GM12878 (cell line): ENCODE data around the gene LDLRAP1. TPM values are rescaled to one million over a fixed set of nuclear protein-coding genes. Genes with fewer than 3 reads are reported as not detected.

Experiments used
- ATAC-seq: fragments of 200-7000 bp; cut with Tn5 transposase; 3 replicates; pipeline ENCODE4 v1.9.1; 2020; ENCODE audit warnings: mild to moderate bottlenecking, moderate library complexity
- BruUV-seq: library from RNA; stranded (reverse); fragments of 400-500 nt; replicated peaks from 2 replicates; lab custom pipeline; 2021; lab: Mats Ljungman, UMichigan
- CTCF ChIA-PET: fragments of 300-600 bp; sonication (Branson Sonifier 250); formaldehyde crosslinking; extraction: SDS; loops from one replicate; lab custom pipeline; 2021; ENCODE audit warnings: inconsistent platforms; lab: Yijun Ruan, JAX
- POLR2A ChIA-PET: fragments of 350-600 bp; formaldehyde crosslinking; extraction: SDS; loops from one replicate; lab custom pipeline; 2021; ENCODE audit warnings: inconsistent platforms; lab: Charles Lee
- RAD21 ChIA-PET: fragments of 300-600 bp; sonication (Branson Sonifier 250); formaldehyde crosslinking; loops from one replicate; lab custom pipeline; 2023; ENCODE audit warnings: antibody characterized with exemption; ENCODE audit not compliant: unreplicated experiment; lab: Charles Lee
- SMC1A ChIA-PET: fragments of 300-600 bp; sonication (Branson Sonifier 250); formaldehyde crosslinking; loops from one replicate; lab custom pipeline; 2023; ENCODE audit not compliant: unreplicated experiment, uncharacterized antibody; lab: Charles Lee
- DNase-seq: peaks from one replicate; pipeline ENCODE4 v3.0.0-alpha.2; 2011; ENCODE audit warnings: low read depth, low spot score
- FAIRE-seq: peaks from 3 replicates; lab custom pipeline; 2011; peaks lifted over from hg19 to GRCh38; lab: Jason Lieb, UNC
- H2AFZ ChIP-seq: 2 replicates; pipeline ENCODE4 v1.6.0; 2011; ENCODE audit warnings: low read depth, low read length, control low read depth; ENCODE audit not compliant: control insufficient read depth
- H3K27ac ChIP-seq: 2 replicates; pipeline ENCODE4 v1.5.1; 2011; ENCODE audit warnings: control low read depth; ENCODE audit not compliant: control insufficient read depth, insufficient read depth
- H3K27me3 ChIP-seq, 2 experiments: replicated peaks in 1 of 2; 2 replicates each; pipeline versions ENCODE4 v1.6.0 to v1.6.1; 2011; ENCODE audit warnings: low read length in 1 of 2; ENCODE audit not compliant: control insufficient read depth in 2 of 2, insufficient read depth in 2 of 2
- H3K36me3 ChIP-seq, 2 experiments: 2 replicates each; pipeline ENCODE4 v1.5.1; 2011; ENCODE audit warnings: low read length in 1 of 2; ENCODE audit not compliant: control insufficient read depth in 2 of 2, insufficient read depth in 2 of 2
- H3K4me1 ChIP-seq: 2 replicates; pipeline ENCODE4 v1.6.1; 2011; ENCODE audit warnings: mild to moderate bottlenecking, low read length, moderate library complexity, mixed read lengths; ENCODE audit not compliant: control insufficient read depth, insufficient read depth
- H3K4me2 ChIP-seq: 2 replicates; pipeline ENCODE4 v1.6.0; 2011; ENCODE audit warnings: control low read depth; ENCODE audit not compliant: control insufficient read depth, insufficient read depth
- H3K4me3 ChIP-seq: fragments of 200-600 bp; sonication (generic); 2 replicates; pipeline ENCODE4 v1.5.1; 2016
- H3K79me2 ChIP-seq: 2 replicates; pipeline ENCODE4 v1.6.0; 2011; ENCODE audit warnings: low read length; ENCODE audit not compliant: control insufficient read depth, insufficient read depth
- H3K9ac ChIP-seq: 2 replicates; pipeline ENCODE4 v1.8.0; 2011; ENCODE audit warnings: low read length, control low read depth, mixed read lengths; ENCODE audit not compliant: control insufficient read depth, insufficient read depth
- H3K9me3 ChIP-seq: replicated peaks from 3 replicates; pipeline ENCODE4 v1.5.1; 2011; ENCODE audit warnings: mild to moderate bottlenecking, low read length; ENCODE audit not compliant: control insufficient read depth, insufficient read depth
- H4K20me1 ChIP-seq: 2 replicates; pipeline ENCODE4 v1.6.0; 2011; ENCODE audit not compliant: control insufficient read depth, insufficient read depth
- BACH1 ChIP-seq: fragments of 450-650 bp; IDR thresholded peaks from 2 replicates; pipeline ENCODE4 v1.6.1; 2017; ENCODE audit warnings: mild to moderate bottlenecking, borderline replicate concordance
- CEBPZ ChIP-seq: fragments of 150-350 bp; IDR thresholded peaks from 2 replicates; pipeline ENCODE4 v1.6.1; 2016; ENCODE audit warnings: low read depth, low read length
- EP300 ChIP-seq, 2 experiments: fragments of 150-350 bp in 1 of 2; IDR thresholded peaks; 2 replicates each; pipeline ENCODE4 v1.6.1; 2011 to 2012; ENCODE audit warnings: low read depth in 2 of 2, low read length in 2 of 2, borderline replicate concordance in 1 of 2, improper control_type of control experiment in 1 of 2, inconsistent platforms in 1 of 2; ENCODE audit not compliant: control insufficient read depth in 1 of 2
- ESRRA ChIP-seq: IDR thresholded peaks from 2 replicates; pipeline ENCODE4 v1.6.1; 2012; ENCODE audit warnings: mild to moderate bottlenecking, low read length, improper control_type of control experiment
- GATAD2B ChIP-seq: fragments of 450-650 bp; conservative IDR thresholded peaks from 2 replicates; pipeline ENCODE4 v1.6.1; 2017; ENCODE audit warnings: low read depth, mild to moderate bottlenecking, moderate library complexity
- HDAC6 ChIP-seq: fragments of 200-600 bp; sonication (generic); IDR thresholded peaks from one replicate; pipeline ENCODE4 v1.8.0; 2017; ENCODE audit warnings: antibody characterized with exemption; ENCODE audit not compliant: unreplicated experiment
- LARP7 ChIP-seq: fragments of 450-650 bp; IDR thresholded peaks from 2 replicates; pipeline ENCODE4 v1.6.1; 2017; ENCODE audit warnings: mild to moderate bottlenecking
- POLR2A ChIP-seq: IDR thresholded peaks from 2 replicates; pipeline ENCODE4 v1.6.1; 2011; ENCODE audit warnings: low read depth, mild to moderate bottlenecking, low read length
- POLR2AphosphoS5 ChIP-seq: IDR thresholded peaks from 2 replicates; pipeline ENCODE4 v1.6.1; 2011; ENCODE audit warnings: mild to moderate bottlenecking, low read length, inconsistent platforms
- SIX5 ChIP-seq: IDR thresholded peaks from 2 replicates; pipeline ENCODE4 v1.6.1; 2011; ENCODE audit warnings: mild to moderate bottlenecking, low read depth, low read length, moderate library complexity; ENCODE audit not compliant: severe bottlenecking
- SMAD5 ChIP-seq: IDR thresholded peaks from 2 replicates; pipeline ENCODE4 v1.6.1; 2016; ENCODE audit warnings: antibody characterized with exemption, low read depth
- YY1 ChIP-seq: IDR thresholded peaks from 2 replicates; pipeline ENCODE4 v1.6.1; 2011; ENCODE audit warnings: low read depth, mild to moderate bottlenecking, low read length
- ZBTB33 ChIP-seq: fragments of 450-650 bp; IDR thresholded peaks from 2 replicates; pipeline ENCODE4 v1.6.1; 2017; ENCODE audit warnings: mild to moderate bottlenecking
- WGBS: methylation state at CpG from one replicate; pipeline ENCODE4 v1.1.6; 2016; ENCODE audit warnings: low lambda C conversion rate; ENCODE audit not compliant: insufficient replicate concordance, insufficient coverage; ENCODE audit errors: missing lambda C conversion rate; 5-methylcytosine and 5-hydroxymethylcytosine counted together
- in situ Hi-C: fragments of 300-500 bp; cut with MboI; formaldehyde crosslinking; loops from 9 replicates; pipeline ENCODE4 v1.14.3; 2018; ENCODE audit warnings: mixed read lengths
- intact Hi-C: fragments of 100-400 bp; cut with micrococcal nuclease; formaldehyde crosslinking; loops from one replicate; pipeline ENCODE4 v1.14.2; 2022; ENCODE audit not compliant: unreplicated experiment
- polyA plus RNA-seq, 11 experiments: library from polyadenylated mRNA; depleted of rRNA in 4 of 11; unstranded in 6 of 11; stranded (reverse) in 5 of 11; fragments of >200 nt; fragmentation: Nextera tagmentation in 4 of 11; fragmentation: Illumina TruSeq in 1 of 11; extraction: Ambion mirVana in 4 of 11; extraction: Trizol in 1 of 11; gene quantifications; 1 replicate in 1 of 11; 2 replicates in 10 of 11; pipeline versions ENCODE4 v1.2.1 to v1.2.3, GENCODE V29; 2011 to 2016; ENCODE audit warnings: inconsistent platforms in 2 of 11, missing spikeins in 2 of 11, low read depth in 1 of 11
- total RNA-seq, 4 experiments: library from RNA; depleted of rRNA in 3 of 4; stranded (reverse); fragments of >200 nt in 3 of 4; fragmentation: Illumina TruSeq in 1 of 4; extraction: Trizol in 1 of 4; gene quantifications; 2 replicates each; pipeline versions ENCODE4 v1.2.1 to v1.2.3, GENCODE V29; 2013 to 2021
- TF ChIP-seq, protein P1 (sequence below): IDR thresholded peaks from 2 replicates; pipeline ENCODE4 v1.6.1; 2011; ENCODE audit warnings: mild to moderate bottlenecking, low read depth, low read length, moderate library complexity; ENCODE audit not compliant: insufficient replicate concordance
- TF ChIP-seq, protein P2 (sequence below): fragments of 450-650 bp; formaldehyde crosslinking; IDR thresholded peaks from 2 replicates; pipeline ENCODE4 v1.4.0; 2022; ENCODE audit warnings: mild to moderate bottlenecking, moderate library complexity

The LDLRAP1 gene
- total and polyA plus RNA-seq, 10 of the 15 experiments (the other 5 are each of a cell fraction or from before 2014, with no cell fraction given), result 0.43 to 37.6 (median 22.0) TPM

GRCh38 chr1:25612421-25612820 is 69.0 kb downstream of the LDLRAP1 start:
- no peak overlapping the region for H3K4me3 ChIP-seq
- 0% methylated on average over 2 of the region's 3 CpGs for WGBS
- H3K27ac ChIP-seq, result no peak overlapping the region
- DNase-seq (no peak), FAIRE-seq (no peak), ATAC-seq (no peak)
- CTCF ChIA-PET, result no interaction called here
- no peaks in the 10 kb centered on the region for H3K36me3 ChIP-seq
- no peak overlapping the region for H3K4me2 ChIP-seq
- no peaks in the 10 kb centered on the region for H3K9me3 ChIP-seq
- POLR2A ChIA-PET, result interaction anchor here (0.6 kb wide), 1 partner anchor 21 kb away, joined by 3 read pairs; no protein-coding TSS in a partner anchor
- intact Hi-C loops, result no loop called here
- RAD21 ChIA-PET, result no interaction called here
- H3K27me3 ChIP-seq, result no peaks in the 10 kb centered on the region; a peak in 1 of 4 replicates
- SMC1A ChIA-PET, result interaction anchor here (0.6 to 1.6 kb wide), 2 partner anchors 198 to 282 kb away, joined by 3 to 6 read pairs; no protein-coding TSS in a partner anchor
- no peak overlapping the region for H2AFZ ChIP-seq
- no peak overlapping the region for H3K9ac ChIP-seq
- no peaks in the 10 kb centered on the region for H4K20me1 ChIP-seq
- no peaks in the 10 kb centered on the region for H3K79me2 ChIP-seq
- no TSS peak for BruUV-seq
- in situ Hi-C loops, result loop anchor here (5.0 kb wide), 1 partner anchor 185 kb away; no protein-coding TSS in a partner anchor
- H3K4me1 ChIP-seq, result peaks cover 14% of the 10 kb centered on the region
- TF ChIP-seq GATAD2B, result no peak
- TF ChIP-seq EP300 (IDR thresholded peaks at IDR 0.05; ENCODE audit: borderline replicate concordance in 1 of 2, control insufficient read depth in 1 of 2, low read depth in 2 of 2, low read length in 2 of 2), result no peak
- no peak for TF ChIP-seq LARP7
- no peak for TF ChIP-seq BACH1
- no peak for TF ChIP-seq SIX5
- TF ChIP-seq, protein P1, sequence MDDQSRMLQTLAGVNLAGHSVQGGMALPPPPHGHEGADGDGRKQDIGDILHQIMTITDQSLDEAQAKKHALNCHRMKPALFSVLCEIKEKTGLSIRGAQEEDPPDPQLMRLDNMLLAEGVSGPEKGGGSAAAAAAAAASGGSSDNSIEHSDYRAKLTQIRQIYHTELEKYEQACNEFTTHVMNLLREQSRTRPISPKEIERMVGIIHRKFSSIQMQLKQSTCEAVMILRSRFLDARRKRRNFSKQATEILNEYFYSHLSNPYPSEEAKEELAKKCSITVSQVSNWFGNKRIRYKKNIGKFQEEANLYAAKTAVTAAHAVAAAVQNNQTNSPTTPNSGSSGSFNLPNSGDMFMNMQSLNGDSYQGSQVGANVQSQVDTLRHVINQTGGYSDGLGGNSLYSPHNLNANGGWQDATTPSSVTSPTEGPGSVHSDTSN, result no peak
- TF ChIP-seq CEBPZ, result no peak
- TF ChIP-seq SMAD5, result no peak
- no peak for TF ChIP-seq ESRRA
- no peak for TF ChIP-seq POLR2AphosphoS5
- no peak for TF ChIP-seq ZBTB33
- no peak for TF ChIP-seq POLR2A
- TF ChIP-seq, protein P2, sequence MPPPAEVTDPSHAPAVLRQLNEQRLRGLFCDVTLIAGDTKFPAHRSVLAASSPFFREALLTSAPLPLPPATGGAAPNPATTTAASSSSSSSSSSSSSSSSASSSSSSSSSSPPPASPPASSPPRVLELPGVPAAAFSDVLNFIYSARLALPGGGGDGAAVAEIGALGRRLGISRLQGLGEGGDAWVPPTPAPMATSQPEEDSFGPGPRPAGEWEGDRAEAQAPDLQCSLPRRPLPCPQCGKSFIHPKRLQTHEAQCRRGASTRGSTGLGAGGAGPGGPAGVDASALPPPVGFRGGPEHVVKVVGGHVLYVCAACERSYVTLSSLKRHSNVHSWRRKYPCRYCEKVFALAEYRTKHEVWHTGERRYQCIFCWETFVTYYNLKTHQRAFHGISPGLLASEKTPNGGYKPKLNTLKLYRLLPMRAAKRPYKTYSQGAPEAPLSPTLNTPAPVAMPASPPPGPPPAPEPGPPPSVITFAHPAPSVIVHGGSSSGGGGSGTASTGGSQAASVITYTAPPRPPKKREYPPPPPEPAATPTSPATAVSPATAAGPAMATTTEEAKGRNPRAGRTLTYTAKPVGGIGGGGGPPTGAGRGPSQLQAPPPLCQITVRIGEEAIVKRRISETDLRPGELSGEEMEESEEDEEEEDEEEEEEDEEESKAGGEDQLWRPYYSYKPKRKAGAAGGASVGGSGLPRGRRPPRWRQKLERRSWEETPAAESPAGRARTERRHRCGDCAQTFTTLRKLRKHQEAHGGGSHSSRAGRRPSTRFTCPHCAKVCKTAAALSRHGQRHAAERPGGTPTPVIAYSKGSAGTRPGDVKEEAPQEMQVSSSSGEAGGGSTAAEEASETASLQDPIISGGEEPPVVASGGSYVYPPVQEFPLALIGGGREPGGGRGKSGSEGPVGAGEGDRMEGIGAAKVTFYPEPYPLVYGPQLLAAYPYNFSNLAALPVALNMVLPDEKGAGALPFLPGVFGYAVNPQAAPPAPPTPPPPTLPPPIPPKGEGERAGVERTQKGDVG (CRISPR knock-in tag), result no peak
- no peak for TF ChIP-seq YY1
- no peak for TF ChIP-seq HDAC6
